Measurements from ENCODE around the gene CPPED1. TPM values are rescaled to one million over a fixed set of nuclear protein-coding genes. Genes with fewer than 3 reads are reported as not detected.

The CPPED1 gene
- total and polyA plus RNA-seq, 4 donors = 10.4 to 29.1 (median 23.0) TPM

DNA sequence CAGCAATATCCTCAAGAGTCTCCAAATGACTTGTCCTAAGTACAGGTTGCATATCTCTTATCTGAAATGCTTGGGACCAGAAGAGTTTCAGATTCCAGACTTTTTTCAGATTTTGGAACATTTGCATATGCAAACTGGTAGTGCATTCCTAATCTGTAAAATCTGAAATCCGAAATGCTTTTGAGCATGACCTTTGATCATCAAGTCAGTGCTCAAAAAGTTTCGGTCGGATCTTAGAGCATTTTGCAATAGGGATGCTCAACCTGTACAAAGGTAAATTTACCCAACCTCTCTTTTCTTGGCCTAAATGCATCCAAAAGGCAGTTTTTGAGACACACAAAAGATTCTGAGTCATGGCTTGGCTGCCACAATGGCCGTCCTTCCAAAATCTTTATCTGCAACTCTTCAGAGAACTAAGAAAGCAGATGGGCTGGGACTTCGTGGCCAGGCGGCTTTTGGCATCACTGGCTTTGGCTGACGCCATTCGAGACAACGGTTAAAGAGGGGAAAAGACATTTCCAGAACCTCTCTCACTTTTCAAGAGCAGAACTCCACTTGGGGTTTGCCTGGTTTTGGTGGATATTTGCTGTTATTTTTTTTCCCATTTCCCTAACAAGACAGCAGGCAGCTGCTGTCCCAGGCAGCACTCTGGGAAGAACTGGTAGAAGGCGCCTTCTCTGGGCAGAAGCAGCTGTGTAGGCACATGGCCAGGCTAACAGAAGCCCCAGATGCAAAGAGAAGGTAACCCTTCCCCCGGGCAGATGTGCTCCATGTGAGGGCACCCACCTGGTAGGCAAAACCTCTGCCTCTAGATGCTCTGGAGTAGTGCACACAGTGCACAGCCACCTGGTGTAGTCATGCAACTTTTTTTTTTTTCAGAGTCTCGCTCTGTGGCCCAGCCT lies 8.9 kb downstream of the CPPED1 start:
- DNase-seq (ENCODE audit: low spot score) = no peak
- peaks cover 0 to 3% (median 0%) of the 10 kb centered on the region in 4 donors for H3K36me3 ChIP-seq (ENCODE audit: control insufficient read depth in 4 of 4, insufficient read depth in 3 of 4, low read depth in 1 of 4, low read length in 3 of 4)

DNA sequence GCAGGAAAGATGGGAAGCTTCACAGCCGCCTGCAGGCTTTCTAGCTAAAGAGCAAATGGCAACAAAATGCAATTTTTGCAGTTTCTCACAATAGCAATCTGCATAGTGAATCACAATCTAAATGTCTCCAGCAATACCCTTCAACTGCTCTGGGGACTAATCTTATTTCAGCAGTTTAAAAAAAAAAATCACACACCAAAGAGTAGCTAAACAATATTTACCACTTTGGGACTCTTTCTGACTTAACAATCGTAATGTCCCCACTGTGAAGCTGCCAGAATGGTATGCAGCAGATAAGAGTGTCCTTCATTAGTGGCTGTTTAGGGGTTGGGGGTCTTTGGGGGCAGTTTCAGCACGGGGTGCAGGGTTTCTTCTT lies 9.8 kb downstream of the CPPED1 start:
- DNase-seq (ENCODE audit: low spot score) = no peak
- TF ChIP-seq, protein P1, sequence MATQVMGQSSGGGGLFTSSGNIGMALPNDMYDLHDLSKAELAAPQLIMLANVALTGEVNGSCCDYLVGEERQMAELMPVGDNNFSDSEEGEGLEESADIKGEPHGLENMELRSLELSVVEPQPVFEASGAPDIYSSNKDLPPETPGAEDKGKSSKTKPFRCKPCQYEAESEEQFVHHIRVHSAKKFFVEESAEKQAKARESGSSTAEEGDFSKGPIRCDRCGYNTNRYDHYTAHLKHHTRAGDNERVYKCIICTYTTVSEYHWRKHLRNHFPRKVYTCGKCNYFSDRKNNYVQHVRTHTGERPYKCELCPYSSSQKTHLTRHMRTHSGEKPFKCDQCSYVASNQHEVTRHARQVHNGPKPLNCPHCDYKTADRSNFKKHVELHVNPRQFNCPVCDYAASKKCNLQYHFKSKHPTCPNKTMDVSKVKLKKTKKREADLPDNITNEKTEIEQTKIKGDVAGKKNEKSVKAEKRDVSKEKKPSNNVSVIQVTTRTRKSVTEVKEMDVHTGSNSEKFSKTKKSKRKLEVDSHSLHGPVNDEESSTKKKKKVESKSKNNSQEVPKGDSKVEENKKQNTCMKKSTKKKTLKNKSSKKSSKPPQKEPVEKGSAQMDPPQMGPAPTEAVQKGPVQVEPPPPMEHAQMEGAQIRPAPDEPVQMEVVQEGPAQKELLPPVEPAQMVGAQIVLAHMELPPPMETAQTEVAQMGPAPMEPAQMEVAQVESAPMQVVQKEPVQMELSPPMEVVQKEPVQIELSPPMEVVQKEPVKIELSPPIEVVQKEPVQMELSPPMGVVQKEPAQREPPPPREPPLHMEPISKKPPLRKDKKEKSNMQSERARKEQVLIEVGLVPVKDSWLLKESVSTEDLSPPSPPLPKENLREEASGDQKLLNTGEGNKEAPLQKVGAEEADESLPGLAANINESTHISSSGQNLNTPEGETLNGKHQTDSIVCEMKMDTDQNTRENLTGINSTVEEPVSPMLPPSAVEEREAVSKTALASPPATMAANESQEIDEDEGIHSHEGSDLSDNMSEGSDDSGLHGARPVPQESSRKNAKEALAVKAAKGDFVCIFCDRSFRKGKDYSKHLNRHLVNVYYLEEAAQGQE (IDR thresholded peaks at IDR 0.05) = no peak
- TF ChIP-seq, protein P2, sequence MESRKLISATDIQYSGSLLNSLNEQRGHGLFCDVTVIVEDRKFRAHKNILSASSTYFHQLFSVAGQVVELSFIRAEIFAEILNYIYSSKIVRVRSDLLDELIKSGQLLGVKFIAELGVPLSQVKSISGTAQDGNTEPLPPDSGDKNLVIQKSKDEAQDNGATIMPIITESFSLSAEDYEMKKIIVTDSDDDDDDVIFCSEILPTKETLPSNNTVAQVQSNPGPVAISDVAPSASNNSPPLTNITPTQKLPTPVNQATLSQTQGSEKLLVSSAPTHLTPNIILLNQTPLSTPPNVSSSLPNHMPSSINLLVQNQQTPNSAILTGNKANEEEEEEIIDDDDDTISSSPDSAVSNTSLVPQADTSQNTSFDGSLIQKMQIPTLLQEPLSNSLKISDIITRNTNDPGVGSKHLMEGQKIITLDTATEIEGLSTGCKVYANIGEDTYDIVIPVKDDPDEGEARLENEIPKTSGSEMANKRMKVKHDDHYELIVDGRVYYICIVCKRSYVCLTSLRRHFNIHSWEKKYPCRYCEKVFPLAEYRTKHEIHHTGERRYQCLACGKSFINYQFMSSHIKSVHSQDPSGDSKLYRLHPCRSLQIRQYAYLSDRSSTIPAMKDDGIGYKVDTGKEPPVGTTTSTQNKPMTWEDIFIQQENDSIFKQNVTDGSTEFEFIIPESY (IDR thresholded peaks at IDR 0.05) = no peak
- no peak for TF ChIP-seq TAF1 (conservative IDR thresholded peaks at IDR 0.05)
- no peaks in the 10 kb centered on the region for H3K9me3 ChIP-seq (ENCODE audit: control insufficient read depth in 4 of 4, low read length in 3 of 4)
- no peak overlapping the region for H3K4me3 ChIP-seq (ENCODE audit: low read depth in 1 of 3, low read length in 3 of 3)
- H3K4me1 ChIP-seq (ENCODE audit: control insufficient read depth in 4 of 4, insufficient read depth in 4 of 4, low read length in 3 of 4) = peaks cover 3 to 12% (median 6%) of the 10 kb centered on the region in 4 donors
- H3K36me3 ChIP-seq (ENCODE audit: control insufficient read depth in 4 of 4, insufficient read depth in 3 of 4, low read depth in 1 of 4, low read length in 3 of 4) = peaks cover 0 to 3% (median 0%) of the 10 kb centered on the region in 4 donors
- H3K9ac ChIP-seq (ENCODE audit: low read depth in 1 of 2, low read length in 2 of 2) = no peak overlapping the region
- no peaks in the 10 kb centered on the region for H3K27me3 ChIP-seq (ENCODE audit: control insufficient read depth in 4 of 4, insufficient read depth in 4 of 4, low read length in 3 of 4)
- H3K27ac ChIP-seq (ENCODE audit: low read depth in 1 of 2, low read length in 2 of 2) = no peak overlapping the region
- WGBS = 89% methylated on average over 3 of the region's 3 CpGs

More for the DNA sequence above, 8.9 kb downstream of the CPPED1 start:
- no peak for TF ChIP-seq GABPA (IDR thresholded peaks at IDR 0.05 in 1 of 2, conservative IDR thresholded peaks at IDR 0.05 in 1 of 2)
- TF ChIP-seq, protein P2 (IDR thresholded peaks at IDR 0.05) = no peak
- TF ChIP-seq JUND (IDR thresholded peaks at IDR 0.05) = no peak
- no peak for TF ChIP-seq YY1 (IDR thresholded peaks at IDR 0.05)
- peak; percentile 38 to 51 for TF ChIP-seq HNF4A (conservative IDR thresholded peaks at IDR 0.05)
- TF ChIP-seq NR2F2 (IDR thresholded peaks at IDR 0.05) = no peak
- peak in 1 of 2 donors; percentile 15 for TF ChIP-seq RXRA (IDR thresholded peaks at IDR 0.05)
- Histone ChIP-seq H3K4me1 (ENCODE audit: control insufficient read depth in 4 of 4, insufficient read depth in 4 of 4, low read length in 3 of 4) (peaks cover 3 to 12% (median 8%) of the 10 kb centered on the region in 4 donors), H3K4me3 (ENCODE audit: low read depth in 1 of 3, low read length in 3 of 3) (no peak overlapping the region), H3K27me3 (ENCODE audit: control insufficient read depth in 4 of 4, insufficient read depth in 4 of 4, low read length in 3 of 4) (no peaks in the 10 kb centered on the region), H3K27ac (ENCODE audit: low read depth in 1 of 2, low read length in 2 of 2) (no peak overlapping the region), H3K9me3 (ENCODE audit: control insufficient read depth in 4 of 4, low read length in 3 of 4) (no peaks in the 10 kb centered on the region), H3K9ac (ENCODE audit: low read depth in 1 of 2, low read length in 2 of 2) (no peak overlapping the region)
- whole genome bisulfite sequencing = 75% methylated on average over 12 of the region's 12 CpGs
